Fibroblast of villous mesenchyme (primary cell): Measurements from ENCODE around the gene PPP1R3D. TPM values are rescaled to one million over a fixed set of nuclear protein-coding genes. Genes with fewer than 3 reads are reported as not detected.
"Not testable (repeated sequence)": the region's sequence is repeated elsewhere in the genome, so short reads cannot be mapped to it uniquely, and the experiment has no call there.

ENCODE experiments used
- DNase-seq: peaks from one replicate; pipeline ENCODE4 v3.0.0-alpha.2; 2010; ENCODE audit warnings: low read depth
- H3K4me3 ChIP-seq: 2 replicates; pipeline ENCODE4 v1.5.1; 2011; ENCODE audit warnings: low read depth, mild to moderate bottlenecking, low read length
- total RNA-seq: library from RNA; depleted of rRNA; stranded (reverse); fragments of >200 nt; gene quantifications from 2 replicates; pipeline ENCODE4 v1.2.3, GENCODE V29; 2012
- TF ChIP-seq, protein P1 (sequence below): IDR thresholded peaks from 2 replicates; pipeline ENCODE4 v1.5.1; 2012; ENCODE audit warnings: low read depth, mild to moderate bottlenecking, low read length; ENCODE audit not compliant: insufficient read depth

Gene PPP1R3D
- total RNA-seq, 1 donor = 8.2 TPM

GRCh38 chr20:59961423-59961822 lies 21.3 kb upstream of the PPP1R3D start:
- DNase-seq = no peak
- TF ChIP-seq, protein P1, sequence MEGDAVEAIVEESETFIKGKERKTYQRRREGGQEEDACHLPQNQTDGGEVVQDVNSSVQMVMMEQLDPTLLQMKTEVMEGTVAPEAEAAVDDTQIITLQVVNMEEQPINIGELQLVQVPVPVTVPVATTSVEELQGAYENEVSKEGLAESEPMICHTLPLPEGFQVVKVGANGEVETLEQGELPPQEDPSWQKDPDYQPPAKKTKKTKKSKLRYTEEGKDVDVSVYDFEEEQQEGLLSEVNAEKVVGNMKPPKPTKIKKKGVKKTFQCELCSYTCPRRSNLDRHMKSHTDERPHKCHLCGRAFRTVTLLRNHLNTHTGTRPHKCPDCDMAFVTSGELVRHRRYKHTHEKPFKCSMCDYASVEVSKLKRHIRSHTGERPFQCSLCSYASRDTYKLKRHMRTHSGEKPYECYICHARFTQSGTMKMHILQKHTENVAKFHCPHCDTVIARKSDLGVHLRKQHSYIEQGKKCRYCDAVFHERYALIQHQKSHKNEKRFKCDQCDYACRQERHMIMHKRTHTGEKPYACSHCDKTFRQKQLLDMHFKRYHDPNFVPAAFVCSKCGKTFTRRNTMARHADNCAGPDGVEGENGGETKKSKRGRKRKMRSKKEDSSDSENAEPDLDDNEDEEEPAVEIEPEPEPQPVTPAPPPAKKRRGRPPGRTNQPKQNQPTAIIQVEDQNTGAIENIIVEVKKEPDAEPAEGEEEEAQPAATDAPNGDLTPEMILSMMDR = no peak
- no peak overlapping the region for H3K4me3 ChIP-seq

- DNase-seq = no peak
- TF ChIP-seq, protein P1 = no peak
- H3K4me3 ChIP-seq = no peak overlapping the region
These were observed 18.5 kb upstream of the PPP1R3D start for GRCh38 chr20:59958626-59959025.

DNA sequence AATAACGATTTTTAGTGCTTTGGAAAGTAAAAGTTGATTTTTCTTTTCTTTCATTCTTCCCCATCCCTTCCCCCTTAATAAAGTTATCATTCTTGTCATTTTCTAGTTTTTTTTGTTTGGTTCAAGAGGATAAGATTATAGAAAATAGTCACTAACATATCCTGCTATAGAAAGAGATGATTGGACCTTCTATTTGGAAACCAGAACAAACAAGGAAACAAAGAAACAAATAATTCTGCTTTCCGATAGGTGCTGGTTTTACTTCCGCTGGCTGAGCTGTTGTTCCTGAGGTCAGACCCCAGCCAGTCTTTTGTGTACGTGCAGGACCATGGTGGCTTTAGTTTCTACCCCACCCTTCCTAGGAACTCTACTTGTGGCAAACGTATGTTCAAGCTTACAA lies 18.0 kb upstream of the PPP1R3D start, which contains the start of gene CDH26:
CDH26 (plus strand) TSS at position 301 of the 400 bp plus-strand sequence. CDS start 304 bp downstream, outside the sequence.
- H3K4me3 ChIP-seq = no peak within 1 kb of the TSS
- DNase-seq = no peak
- TF ChIP-seq, protein P1 = no peak

DNA sequence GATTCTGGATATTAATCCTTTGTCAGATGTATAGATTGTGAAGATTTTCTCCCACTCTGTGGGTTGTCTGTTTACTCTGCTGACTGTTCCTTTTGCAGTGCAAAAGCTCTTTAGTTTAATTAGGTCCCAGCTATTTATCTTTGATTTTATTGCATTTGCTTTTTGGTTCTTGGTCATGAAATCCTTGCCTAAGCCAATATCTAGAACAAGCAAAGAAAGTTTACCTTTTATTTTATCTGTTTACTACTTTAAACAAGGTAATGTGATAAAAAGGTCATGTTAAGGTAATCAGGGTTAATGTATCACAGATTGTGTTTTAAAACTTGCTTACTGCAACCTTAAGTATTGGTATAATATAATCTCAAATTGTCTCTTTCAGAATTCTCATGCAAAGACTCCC lies 17.5 kb upstream of the PPP1R3D start:
- H3K4me3 ChIP-seq, DNase-seq: not testable (repeated sequence)

- DNase-seq = no peak
- TF ChIP-seq, protein P1 = peak; percentile 21
- H3K4me3 ChIP-seq = no peak overlapping the region
These were observed 15.2 kb upstream of the PPP1R3D start for GRCh38 chr20:59955131-59955796.

DNA sequence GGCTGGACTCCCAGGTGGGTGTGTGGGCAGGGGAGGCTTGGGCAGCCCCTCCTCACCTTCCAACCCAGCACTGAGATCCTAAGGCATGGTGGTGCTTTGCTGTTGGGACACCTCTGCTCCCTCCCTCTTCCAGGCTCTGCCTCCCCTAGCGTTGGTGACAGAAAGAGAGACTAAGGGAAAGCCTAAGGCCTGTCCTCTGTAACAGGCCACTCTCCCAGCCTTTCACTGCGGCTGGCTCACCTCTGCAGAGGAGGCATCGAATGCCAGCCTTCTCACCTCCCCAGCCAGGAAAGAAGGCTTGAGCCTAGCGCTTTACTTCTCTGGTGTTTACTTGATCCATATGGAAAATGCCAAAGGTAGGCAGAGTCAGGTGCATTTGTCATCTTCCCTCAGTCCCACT lies 14.6 kb upstream of the PPP1R3D start:
- H3K4me3 ChIP-seq = no peak overlapping the region
- DNase-seq = no peak
- TF ChIP-seq, protein P1 = no peak

DNA sequence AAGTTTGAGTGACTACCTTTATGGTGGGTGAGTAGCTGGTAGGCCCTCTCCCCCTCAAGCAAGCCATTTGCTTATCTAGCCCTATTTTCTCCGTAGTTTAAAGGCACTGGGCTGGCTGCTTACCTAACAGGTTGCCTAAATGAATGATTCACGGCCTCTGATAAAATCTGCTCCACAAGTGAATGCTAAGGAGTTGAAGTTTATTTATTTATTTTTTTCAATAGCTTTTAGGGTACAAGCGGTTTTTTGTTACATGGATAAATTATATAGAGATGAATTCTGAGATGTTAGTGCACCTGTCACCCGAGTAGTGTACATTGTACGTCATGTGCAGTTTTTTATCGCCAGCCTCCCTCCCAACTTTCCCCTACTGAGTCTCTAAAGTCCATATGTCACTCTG lies 9.8 kb upstream of the PPP1R3D start:
- no peak overlapping the region for H3K4me3 ChIP-seq
- DNase-seq = no peak
- TF ChIP-seq, protein P1 = no peak
